Gastroesophageal sphincter (tissue), 4 donors: ENCODE results near the gene FGD5. TPM values are rescaled to one million over a fixed set of nuclear protein-coding genes. Genes with fewer than 3 reads are reported as not detected.

Experiments
- ATAC-seq: fragments of 150-250 bp; one replicate; pipeline ENCODE4 v1.9.1; 2016; ENCODE audit warnings: mild to moderate bottlenecking, moderate library complexity
- H3K27ac ChIP-seq, 4 donors: fragments of 200-600 bp; sonication (generic) in 3 of 4; 1 replicate in 3 of 4; 2 replicates in 1 of 4; pipeline ENCODE4 v1.5.1; 2016 to 2019
- H3K27me3 ChIP-seq: fragments of 200-600 bp; sonication (generic); one replicate; pipeline ENCODE4 v1.5.1; 2019
- H3K36me3 ChIP-seq, 2 donors: fragments of 200-600 bp; sonication (generic); one replicate each; pipeline ENCODE4 v1.5.1; 2019; ENCODE audit warnings: control low read depth in 1 of 2
- H3K4me1 ChIP-seq, 3 donors: fragments of 200-600 bp; sonication (generic); 1 replicate in 2 of 3; 2 replicates in 1 of 3; pipeline ENCODE4 v1.5.1; 2016 to 2019; ENCODE audit warnings: control low read depth in 2 of 3
- H3K4me3 ChIP-seq, 2 donors: fragments of 200-600 bp; sonication (generic); one replicate each; pipeline ENCODE4 v1.5.1; 2019; ENCODE audit warnings: mild to moderate bottlenecking in 1 of 2, moderate library complexity in 1 of 2
- H3K9me3 ChIP-seq, 3 donors: fragments of 200-600 bp; sonication (generic); one replicate each; pipeline ENCODE4 v1.5.1; 2017 to 2019; ENCODE audit warnings: control low read depth in 2 of 3
- EP300 ChIP-seq: sonication (generic); formaldehyde crosslinking; IDR thresholded peaks from one replicate; pipeline ENCODE4 v1.6.1; 2017; ENCODE audit warnings: antibody characterized with exemption, mild to moderate bottlenecking
- POLR2A ChIP-seq, 2 donors: fragments of 450-650 bp; IDR thresholded peaks; one replicate each; pipeline ENCODE4 v1.6.1; 2017; ENCODE audit warnings: antibody characterized with exemption in 2 of 2, mild to moderate bottlenecking in 2 of 2, moderate library complexity in 1 of 2
- POLR2AphosphoS5 ChIP-seq: sonication (generic); formaldehyde crosslinking; IDR thresholded peaks from one replicate; pipeline ENCODE4 v1.6.1; 2017; ENCODE audit warnings: antibody characterized with exemption
- WGBS, 2 donors: methylation state at CpG; one replicate each; pipeline ENCODE4 v1.1.5; 2018; ENCODE audit warnings: low coverage in 1 of 2; 5-methylcytosine and 5-hydroxymethylcytosine counted together
- total RNA-seq, 4 donors: library from RNA; depleted of rRNA; stranded (reverse); fragments of >200 nt; gene quantifications; one replicate each; pipeline ENCODE4 v1.1.0, GENCODE V29; 2016
- TF ChIP-seq, protein P1 (sequence below), 4 experiments: fragments of 200-600 bp in 2 of 4; fragments of 450-650 bp in 2 of 4; sonication (generic) in 1 of 4; IDR thresholded peaks; one replicate each; pipeline ENCODE4 v1.5.1; 2017 to 2019; ENCODE audit warnings: antibody characterized with exemption in 4 of 4, mild to moderate bottlenecking in 2 of 4, moderate library complexity in 2 of 4

FGD5 gene
- total RNA-seq, 4 donors from 2014 or later = 16.1 to 18.7 (median 17.3) TPM

GRCh38 chr3:14812196-14812790, 6.5 kb upstream of the FGD5 start:
- no peaks in the 10 kb centered on the region for H3K9me3 ChIP-seq
- TF ChIP-seq EP300 = no peak
- no peak for TF ChIP-seq POLR2AphosphoS5
- TF ChIP-seq, protein P1, sequence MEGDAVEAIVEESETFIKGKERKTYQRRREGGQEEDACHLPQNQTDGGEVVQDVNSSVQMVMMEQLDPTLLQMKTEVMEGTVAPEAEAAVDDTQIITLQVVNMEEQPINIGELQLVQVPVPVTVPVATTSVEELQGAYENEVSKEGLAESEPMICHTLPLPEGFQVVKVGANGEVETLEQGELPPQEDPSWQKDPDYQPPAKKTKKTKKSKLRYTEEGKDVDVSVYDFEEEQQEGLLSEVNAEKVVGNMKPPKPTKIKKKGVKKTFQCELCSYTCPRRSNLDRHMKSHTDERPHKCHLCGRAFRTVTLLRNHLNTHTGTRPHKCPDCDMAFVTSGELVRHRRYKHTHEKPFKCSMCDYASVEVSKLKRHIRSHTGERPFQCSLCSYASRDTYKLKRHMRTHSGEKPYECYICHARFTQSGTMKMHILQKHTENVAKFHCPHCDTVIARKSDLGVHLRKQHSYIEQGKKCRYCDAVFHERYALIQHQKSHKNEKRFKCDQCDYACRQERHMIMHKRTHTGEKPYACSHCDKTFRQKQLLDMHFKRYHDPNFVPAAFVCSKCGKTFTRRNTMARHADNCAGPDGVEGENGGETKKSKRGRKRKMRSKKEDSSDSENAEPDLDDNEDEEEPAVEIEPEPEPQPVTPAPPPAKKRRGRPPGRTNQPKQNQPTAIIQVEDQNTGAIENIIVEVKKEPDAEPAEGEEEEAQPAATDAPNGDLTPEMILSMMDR (IDR thresholded peaks at IDR 0.05) = no peak
- no peak for TF ChIP-seq POLR2A (IDR thresholded peaks at IDR 0.05)
- H3K27ac ChIP-seq = peak overlapping the region in 3 of 4 donors; percentile 81 to 86 (median 82)
- no peak for ATAC-seq
- 65 to 83% methylated on average over 5 to 6 of the region's 9 CpGs for WGBS, 2 donors
- H3K27me3 ChIP-seq = peaks cover 55% of the 10 kb centered on the region
- H3K36me3 ChIP-seq = no peaks in the 10 kb centered on the region
- H3K4me1 ChIP-seq = peaks cover 0 to 46% (median 3%) of the 10 kb centered on the region in 3 donors
- peak overlapping the region in 1 of 2 donors; percentile 65 for H3K4me3 ChIP-seq

- Histone ChIP-seq H3K27me3 (peaks cover 47% of the 10 kb centered on the region), H3K36me3 (peaks cover 0 to 6% of the 10 kb centered on the region in 2 donors), H3K27ac (peak overlapping the region in 3 of 4 donors; percentile 41 to 86 (median 44)), H3K4me1 (peaks cover 0 to 44% (median 3%) of the 10 kb centered on the region in 3 donors), H3K9me3 (no peaks in the 10 kb centered on the region), H3K4me3 (no peak overlapping the region)
- TF ChIP-seq POLR2AphosphoS5 (no peak), POLR2A (IDR thresholded peaks at IDR 0.05) (no peak), EP300 (no peak)
- TF ChIP-seq, protein P1 (IDR thresholded peaks at IDR 0.05) = no peak
- peak; percentile 65 for ATAC-seq
- 49 to 52% methylated on average over 4 of the region's 4 CpGs for WGBS, 2 donors
Observed at GRCh38 chr3:14814411-14814871, 4.3 kb upstream of the FGD5 start.

GRCh38 chr3:14816359-14816758, 2.4 kb upstream of the FGD5 start:
- no peak for ATAC-seq
- no peaks in the 10 kb centered on the region for H3K9me3 ChIP-seq
- H3K4me3 ChIP-seq = no peak overlapping the region
- peaks cover 32% of the 10 kb centered on the region for H3K27me3 ChIP-seq
- WGBS, 2 donors = 93% methylated on average over 3 of the region's 3 CpGs
- H3K4me1 ChIP-seq = peaks cover 0 to 28% (median 3%) of the 10 kb centered on the region in 3 donors
- H3K36me3 ChIP-seq = peaks cover 0 to 22% of the 10 kb centered on the region in 2 donors
- TF ChIP-seq POLR2A (IDR thresholded peaks at IDR 0.05) (no peak), POLR2AphosphoS5 (no peak), EP300 (no peak)
- TF ChIP-seq, protein P1 (IDR thresholded peaks at IDR 0.05) = no peak
- no peak overlapping the region for H3K27ac ChIP-seq

DNA sequence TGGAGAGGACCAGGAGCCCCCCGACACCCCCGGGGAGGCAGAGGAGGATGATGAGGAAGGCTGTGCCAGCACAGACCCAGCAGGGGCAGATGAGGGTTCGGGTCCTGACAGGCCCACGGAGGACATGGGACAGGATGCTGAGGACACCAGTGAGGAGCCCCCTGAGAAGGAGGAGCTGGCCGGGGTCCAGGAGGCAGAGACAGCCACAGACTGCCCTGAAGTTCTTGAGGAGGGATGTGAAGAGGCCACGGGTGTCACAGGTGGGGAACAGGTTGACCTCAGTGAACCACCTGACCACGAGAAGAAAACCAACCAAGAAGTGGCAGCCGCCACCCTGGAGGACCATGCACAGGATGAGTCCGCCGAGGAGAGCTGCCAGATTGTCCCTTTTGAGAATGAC, 909 bp downstream of the FGD5 start:
- Histone ChIP-seq H3K27ac (no peak overlapping the region), H3K4me1 (peaks cover 0 to 27% (median 0%) of the 10 kb centered on the region in 3 donors), H3K4me3 (no peak overlapping the region), H3K27me3 (peaks cover 11% of the 10 kb centered on the region), H3K9me3 (no peaks in the 10 kb centered on the region), H3K36me3 (peaks cover 0 to 25% of the 10 kb centered on the region in 2 donors)
- no peak for ATAC-seq
- no peak for TF ChIP-seq EP300
- TF ChIP-seq POLR2AphosphoS5 = no peak
- TF ChIP-seq, protein P1 (IDR thresholded peaks at IDR 0.05) = no peak
- no peak for TF ChIP-seq POLR2A (IDR thresholded peaks at IDR 0.05)
- 70 to 80% methylated on average over 2 of the region's 10 CpGs for WGBS, 2 donors

DNA sequence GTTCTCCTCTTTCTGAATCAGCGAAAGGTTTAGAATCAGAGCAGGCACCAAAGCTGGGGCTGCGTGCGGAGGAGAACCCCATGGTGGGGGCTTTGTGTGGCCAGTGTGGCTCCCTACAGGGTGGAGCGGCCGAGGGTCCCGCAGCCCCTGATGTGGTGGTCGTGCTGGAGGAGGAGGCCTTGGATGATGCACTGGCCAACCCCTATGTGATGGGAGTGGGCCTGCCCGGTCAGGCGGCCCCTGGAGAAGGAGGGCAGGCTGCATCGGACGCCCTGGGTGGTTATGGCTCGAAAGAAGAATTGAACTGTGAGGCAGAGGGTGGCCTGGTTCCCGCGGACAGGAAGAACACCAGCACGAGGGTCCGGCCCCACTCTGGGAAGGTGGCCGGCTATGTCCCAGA, 1.4 kb downstream of the FGD5 start:
- WGBS, 2 donors = no CpG with 5 or more reads among the region's 17 CpGs
- peaks cover 0 to 29% (median 0%) of the 10 kb centered on the region in 3 donors for H3K4me1 ChIP-seq
- TF ChIP-seq POLR2AphosphoS5 (no peak), POLR2A (IDR thresholded peaks at IDR 0.05) (no peak), EP300 (no peak)
- TF ChIP-seq, protein P1 (IDR thresholded peaks at IDR 0.05) = no peak

More for the DNA sequence above, 1.4 kb downstream of the FGD5 start:
- no peak overlapping the region for H3K4me3 ChIP-seq
- no peak overlapping the region for H3K27ac ChIP-seq
- no peak for ATAC-seq
- peaks cover 0 to 25% of the 10 kb centered on the region in 2 donors for H3K36me3 ChIP-seq
- H3K27me3 ChIP-seq = peaks cover 11% of the 10 kb centered on the region
- no peaks in the 10 kb centered on the region for H3K9me3 ChIP-seq
